IPS-18c (cell line): ENCODE measurements around the gene HLA-DMB.

Source experiments
- H3K4me3 ChIP-seq: 2 replicates; pipeline ENCODE4 v1.7.0; 2013; ENCODE audit warnings: low read depth, mild to moderate bottlenecking, low read length, moderate library complexity; ENCODE audit not compliant: insufficient read depth
- H3K9me3 ChIP-seq: one replicate; pipeline ENCODE4 v1.6.1; 2013; ENCODE audit warnings: mild to moderate bottlenecking, low read length, moderate library complexity; ENCODE audit not compliant: control insufficient read depth, insufficient read depth

Gene HLA-DMB

DNA sequence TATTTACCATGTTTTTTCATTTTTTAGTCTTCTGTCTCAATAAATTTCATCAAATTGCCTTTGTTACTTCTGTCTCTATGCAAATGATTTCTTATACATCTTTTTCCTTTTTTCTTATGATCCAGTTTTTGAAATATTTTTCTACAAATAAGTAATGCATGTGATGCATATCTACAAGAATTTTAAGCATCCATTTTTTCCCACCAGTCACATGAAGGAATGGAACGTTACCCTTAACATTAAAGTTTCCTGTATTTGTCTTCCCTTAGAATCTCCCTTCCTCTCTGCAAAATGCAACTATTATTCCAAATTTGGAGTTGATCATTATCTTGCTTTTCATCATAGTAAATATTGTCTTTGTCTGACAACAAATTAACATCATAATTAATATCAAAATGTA, 51.3 kb downstream of the HLA-DMB start:
- H3K4me3 ChIP-seq = no peak overlapping the region
- no peaks in the 10 kb centered on the region for H3K9me3 ChIP-seq

- Histone ChIP-seq H3K4me3 (no peak overlapping the region), H3K9me3 (no peaks in the 10 kb centered on the region)
Observed at GRCh38 chr6:32888576-32888975, 52.3 kb downstream of the HLA-DMB start.

- H3K9me3 ChIP-seq = no peaks in the 10 kb centered on the region
- H3K4me3 ChIP-seq = no peak overlapping the region
Observed at GRCh38 chr6:32887616-32888015, 53.2 kb downstream of the HLA-DMB start.

DNA sequence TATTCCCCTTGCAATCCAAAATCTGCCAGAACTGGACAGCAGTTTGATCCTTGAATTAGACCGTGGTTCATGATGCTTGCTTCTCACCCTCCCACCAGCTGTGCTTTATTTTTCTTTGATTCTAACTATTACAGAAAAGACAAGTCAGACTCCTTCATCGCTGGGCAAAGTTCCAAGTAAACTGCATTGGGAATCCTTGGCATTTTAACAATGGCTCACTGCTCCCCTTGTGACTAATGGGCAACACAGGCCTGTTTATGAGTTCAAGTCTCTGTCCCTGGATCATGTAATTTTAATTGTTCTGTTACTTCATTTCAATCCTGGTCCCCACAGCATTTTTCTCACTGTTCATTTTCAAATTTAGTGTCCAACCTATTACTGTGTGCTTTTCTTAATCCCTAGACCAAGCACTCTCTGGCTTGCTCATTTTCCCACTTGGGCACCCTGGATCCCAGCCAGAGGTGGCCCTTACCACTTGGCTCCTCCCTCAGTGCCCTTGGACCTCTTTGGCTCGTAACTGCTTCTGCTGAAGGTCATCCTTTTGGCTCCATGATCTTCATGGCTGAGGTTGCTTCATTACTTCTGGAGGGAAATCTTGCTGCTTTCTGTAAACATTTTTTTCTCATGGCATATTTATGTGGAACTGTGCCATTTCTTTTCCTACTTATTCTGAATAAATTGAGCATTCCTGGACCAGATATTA, 54.0 kb downstream of the HLA-DMB start:
- Histone ChIP-seq H3K9me3 (no peaks in the 10 kb centered on the region), H3K4me3 (no peak overlapping the region)

- H3K9me3 ChIP-seq = no peaks in the 10 kb centered on the region
- H3K4me3 ChIP-seq = no peak overlapping the region
Observed at GRCh38 chr6:32885698-32886286, 55.0 kb downstream of the HLA-DMB start.
